Muscle layer of colon (tissue), 2 donors: Measurements from ENCODE around the gene RAB19.

Experiments
- H3K27ac ChIP-seq: one replicate; pipeline ENCODE4 v1.7.0; 2013; ENCODE audit warnings: low read depth, mild to moderate bottlenecking, low read length, moderate library complexity
- H3K27me3 ChIP-seq, 2 donors: one replicate each; pipeline ENCODE4 v1.7.0; 2013; ENCODE audit warnings: low read length in 2 of 2, mild to moderate bottlenecking in 2 of 2; ENCODE audit not compliant: insufficient read depth in 2 of 2, control insufficient read depth in 1 of 2
- H3K36me3 ChIP-seq: one replicate; pipeline ENCODE4 v1.7.0; 2013; ENCODE audit warnings: mild to moderate bottlenecking, low read length; ENCODE audit not compliant: insufficient read depth
- H3K4me1 ChIP-seq: one replicate; pipeline ENCODE4 v1.7.0; 2013; ENCODE audit warnings: mild to moderate bottlenecking, low read length; ENCODE audit not compliant: insufficient read depth
- H3K4me3 ChIP-seq, 2 donors: one replicate each; pipeline ENCODE4 v1.7.0; 2013; ENCODE audit warnings: low read length in 2 of 2, low read depth in 1 of 2, mild to moderate bottlenecking in 1 of 2, moderate library complexity in 1 of 2
- H3K9ac ChIP-seq: one replicate; pipeline ENCODE4 v1.7.0; 2013; ENCODE audit warnings: low read length
- H3K9me3 ChIP-seq: one replicate; pipeline ENCODE4 v1.7.0; 2013; ENCODE audit warnings: mild to moderate bottlenecking, low read length
- donor health status: abdominal sarcoma.
- donor health status: Adenocarcinoma of cecum.

Gene RAB19, protein sequence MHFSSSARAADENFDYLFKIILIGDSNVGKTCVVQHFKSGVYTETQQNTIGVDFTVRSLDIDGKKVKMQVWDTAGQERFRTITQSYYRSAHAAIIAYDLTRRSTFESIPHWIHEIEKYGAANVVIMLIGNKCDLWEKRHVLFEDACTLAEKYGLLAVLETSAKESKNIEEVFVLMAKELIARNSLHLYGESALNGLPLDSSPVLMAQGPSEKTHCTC

GRCh38 chr7:140403878-140404564, at the start of gene RAB19:
Gene RAB19 (plus strand): TSS chr7:140404058. CDS start chr7:140407647, 3,589 bp downstream.
- Histone ChIP-seq H3K4me3 (no peak within 1 kb of the TSS), H3K27me3 (peaks cover 7 to 10% of the 10 kb centered on the region in 2 donors), H3K9ac (no peak within 1 kb of the TSS), H3K27ac (no peak within 1 kb of the TSS), H3K36me3 (no peaks in the 10 kb centered on the region), H3K9me3 (no peaks in the 10 kb centered on the region), H3K4me1 (no peaks in the 10 kb centered on the region)

GRCh38 chr7:140358024-140358411, 45.8 kb upstream of the RAB19 start:
- Histone ChIP-seq H3K4me3 (no peak overlapping the region), H3K4me1 (no peaks in the 10 kb centered on the region), H3K9me3 (no peaks in the 10 kb centered on the region), H3K27me3 (no peaks in the 10 kb centered on the region), H3K36me3 (peaks cover 10% of the 10 kb centered on the region), H3K9ac (no peak overlapping the region), H3K27ac (no peak overlapping the region)

- H3K27me3 ChIP-seq = no peaks in the 10 kb centered on the region
- no peak overlapping the region for H3K9ac ChIP-seq
- no peaks in the 10 kb centered on the region for H3K4me1 ChIP-seq
- H3K9me3 ChIP-seq = no peaks in the 10 kb centered on the region
- H3K36me3 ChIP-seq = peaks cover 7% of the 10 kb centered on the region
- no peak overlapping the region for H3K27ac ChIP-seq
- no peak overlapping the region for H3K4me3 ChIP-seq
Measured at GRCh38 chr7:140358412-140359051, 45.3 kb upstream of the RAB19 start.

GRCh38 chr7:140360697-140361229, 43.1 kb upstream of the RAB19 start:
- no peak overlapping the region for H3K9ac ChIP-seq
- H3K27me3 ChIP-seq = no peaks in the 10 kb centered on the region
- H3K4me3 ChIP-seq = no peak overlapping the region
- no peaks in the 10 kb centered on the region for H3K4me1 ChIP-seq
- peaks cover 7% of the 10 kb centered on the region for H3K36me3 ChIP-seq
- no peaks in the 10 kb centered on the region for H3K9me3 ChIP-seq
- H3K27ac ChIP-seq = no peak overlapping the region

- Histone ChIP-seq H3K9me3 (no peaks in the 10 kb centered on the region), H3K4me1 (no peaks in the 10 kb centered on the region), H3K4me3 (no peak overlapping the region), H3K9ac (no peak overlapping the region), H3K27ac (no peak overlapping the region), H3K27me3 (no peaks in the 10 kb centered on the region), H3K36me3 (peaks cover 7% of the 10 kb centered on the region)
Measured at GRCh38 chr7:140364819-140365218, 39.0 kb upstream of the RAB19 start.

GRCh38 chr7:140367528-140367927, 36.3 kb upstream of the RAB19 start:
- H3K4me3 ChIP-seq = no peak overlapping the region
- H3K27ac ChIP-seq = no peak overlapping the region
- H3K36me3 ChIP-seq = peaks cover 7% of the 10 kb centered on the region
- H3K4me1 ChIP-seq = no peaks in the 10 kb centered on the region
- no peaks in the 10 kb centered on the region for H3K27me3 ChIP-seq
- H3K9ac ChIP-seq = no peak overlapping the region
- no peaks in the 10 kb centered on the region for H3K9me3 ChIP-seq

- Histone ChIP-seq H3K36me3 (peaks cover 7% of the 10 kb centered on the region), H3K9ac (no peak overlapping the region), H3K27me3 (no peaks in the 10 kb centered on the region), H3K4me3 (no peak overlapping the region), H3K27ac (no peak overlapping the region), H3K4me1 (no peaks in the 10 kb centered on the region), H3K9me3 (no peaks in the 10 kb centered on the region)
Measured at GRCh38 chr7:140369294-140369693, 34.6 kb upstream of the RAB19 start.

GRCh38 chr7:140375323-140375722, 28.5 kb upstream of the RAB19 start:
- no peak overlapping the region for H3K4me3 ChIP-seq
- peaks cover 8% of the 10 kb centered on the region for H3K36me3 ChIP-seq
- H3K27me3 ChIP-seq = no peaks in the 10 kb centered on the region
- no peak overlapping the region for H3K9ac ChIP-seq
- no peaks in the 10 kb centered on the region for H3K9me3 ChIP-seq
- H3K4me1 ChIP-seq = no peaks in the 10 kb centered on the region
- no peak overlapping the region for H3K27ac ChIP-seq

DNA sequence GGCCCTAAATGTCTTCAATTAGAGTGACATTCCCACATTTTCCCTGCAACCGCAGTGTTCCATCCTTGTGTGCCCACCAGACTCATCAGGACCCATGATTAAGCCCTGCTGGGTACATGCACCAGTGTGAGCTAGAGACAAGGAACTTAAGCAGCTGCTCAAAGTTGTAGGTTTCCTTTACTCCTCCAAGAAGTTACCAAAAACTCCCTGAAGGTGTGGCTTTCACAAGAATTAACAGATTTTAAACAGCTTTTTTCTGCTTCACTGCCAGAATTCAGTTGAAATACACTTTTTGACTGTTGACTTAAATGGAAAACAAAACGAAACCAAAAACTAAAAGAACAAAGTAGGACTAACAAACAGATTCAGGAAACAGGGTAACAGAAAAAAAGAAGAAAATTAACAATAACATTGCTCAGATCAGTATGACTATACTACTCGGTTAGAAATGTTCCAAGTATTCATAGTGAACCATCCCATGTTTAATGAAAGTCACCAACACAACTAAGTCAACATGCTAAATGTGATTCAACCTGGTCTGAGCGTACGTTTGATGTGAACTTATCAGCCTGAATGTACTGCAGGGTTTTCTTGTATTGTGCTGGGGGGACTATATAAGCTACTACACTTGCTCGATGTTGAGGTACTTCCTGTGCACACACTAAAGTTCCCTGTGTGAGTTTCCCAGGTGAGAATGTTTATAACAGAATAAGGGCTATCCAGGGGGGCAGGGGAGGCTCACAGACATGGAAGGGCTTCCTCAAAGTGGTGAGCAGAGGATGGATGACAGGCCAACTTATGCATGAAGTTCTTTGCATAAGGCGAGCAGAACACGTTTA, 27.7 kb upstream of the RAB19 start:
- Histone ChIP-seq H3K27me3 (no peaks in the 10 kb centered on the region), H3K4me3 (no peak overlapping the region), H3K4me1 (no peaks in the 10 kb centered on the region), H3K9me3 (no peaks in the 10 kb centered on the region), H3K9ac (no peak overlapping the region), H3K36me3 (peaks cover 8% of the 10 kb centered on the region), H3K27ac (no peak overlapping the region)

DNA sequence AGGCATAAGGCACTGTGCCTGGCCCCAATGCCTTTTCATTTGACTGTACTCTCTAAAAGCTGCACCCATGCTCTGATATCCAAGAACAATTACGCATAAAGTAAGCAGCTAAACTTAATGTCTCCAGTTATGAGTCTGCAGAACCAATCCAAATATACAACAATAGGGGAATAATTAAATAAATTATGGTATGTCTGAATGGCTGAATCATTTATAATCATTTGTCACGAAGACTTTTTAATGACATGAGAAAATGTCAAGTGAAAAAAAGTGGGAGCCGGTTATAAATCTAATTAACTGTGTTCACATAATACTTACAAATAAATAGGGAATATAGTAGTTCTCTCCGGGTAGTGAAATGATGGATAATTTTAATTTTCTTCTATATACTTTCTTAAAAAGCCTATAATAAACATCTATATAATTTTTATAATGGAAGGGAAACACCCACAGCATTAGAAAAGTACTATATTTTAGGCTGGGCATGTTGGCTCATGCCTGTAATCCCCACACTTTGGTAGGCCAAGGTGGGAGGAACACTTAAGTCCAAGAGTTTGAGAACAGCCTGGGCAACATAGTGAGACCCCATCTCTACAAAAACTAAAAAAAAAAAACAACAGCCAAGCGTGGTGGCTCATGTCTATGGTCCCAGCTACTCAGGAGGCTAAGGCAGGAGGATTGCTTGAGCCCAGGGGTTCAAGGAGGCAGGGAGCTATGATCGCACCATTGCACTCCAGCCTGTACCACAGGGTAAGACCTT, 19.7 kb upstream of the RAB19 start:
- Histone ChIP-seq H3K9me3 (no peaks in the 10 kb centered on the region), H3K36me3 (peaks cover 15% of the 10 kb centered on the region), H3K9ac (no peak overlapping the region), H3K27ac (no peak overlapping the region), H3K27me3 (no peaks in the 10 kb centered on the region), H3K4me1 (peaks cover 5% of the 10 kb centered on the region), H3K4me3 (no peak overlapping the region)
